GM08714 (cell line): ENCODE results near the gene EMC7.
A peak's percentile ranks its signal among the peaks of the same experiment; 100 is the strongest.

Experiments used
- H3K4me3 ChIP-seq: fragments of 200-500 bp; sonication (Bioruptor generic); 2 replicates; pipeline ENCODE4 v1.5.1; 2014; ENCODE audit warnings: mild to moderate bottlenecking, low read length, inconsistent platforms
- ZNF274 ChIP-seq: IDR thresholded peaks from 2 replicates; pipeline ENCODE4 v1.6.1; 2012; ENCODE audit warnings: mild to moderate bottlenecking, low read depth, low read length

EMC7 gene

GRCh38 chr15:34038023-34038870 lies 63.4 kb downstream of the EMC7 start:
- TF ChIP-seq ZNF274, result no peak

More at GRCh38 chr15:34038023-34038870, 63.4 kb downstream of the EMC7 start:
- peak overlapping the region; percentile 99 for H3K4me3 ChIP-seq
